ENCODE data around the gene MPRIP. TPM values are rescaled to one million over a fixed set of nuclear protein-coding genes. Genes with fewer than 3 reads are reported as not detected.
A peak's percentile ranks its signal among the peaks of the same experiment; 100 is the strongest.
"Not testable (repeated sequence)": the region's sequence is repeated elsewhere in the genome, so short reads cannot be mapped to it uniquely, and the experiment has no call there.

Gene MPRIP
- polyA plus RNA-seq, 1 donor (not counting 4 experiments of a cell fraction or from before 2014, with no cell fraction given): 113 TPM

- H3K9me1 ChIP-seq (ENCODE audit: control insufficient read depth, extremely low read depth, insufficient read depth, low read length); FAIRE-seq; H4K20me1 ChIP-seq (ENCODE audit: control insufficient read depth, extremely low read depth, insufficient read depth, low read length); H3K27me3 ChIP-seq (ENCODE audit: control insufficient read depth, extremely low read depth, insufficient read depth, low read length); DNase-seq (ENCODE audit: low read depth, low spot score); H3K9me3 ChIP-seq (ENCODE audit: control insufficient read depth, low read depth, low read length); dilution Hi-C loops (cut with MboI; ENCODE audit: extremely low pct_ligation_motif_present, low sequenced_read_pairs); H2AFZ ChIP-seq (ENCODE audit: control insufficient read depth, low read length); H3K4me3 ChIP-seq (ENCODE audit: control insufficient read depth in 2 of 3, extremely low read depth in 1 of 3, insufficient read depth in 2 of 3, low read depth in 1 of 3, low read length in 3 of 3); H3K36me3 ChIP-seq (ENCODE audit: control insufficient read depth in 2 of 2, extremely low read depth in 1 of 2, insufficient read depth in 2 of 2, low read length in 2 of 2); H3K79me2 ChIP-seq (ENCODE audit: control insufficient read depth, insufficient read depth, low read length): not testable (repeated sequence)
- peak in 1 of 3 experiments; percentile 17 for TF ChIP-seq CTCF (optimal IDR thresholded peaks at IDR 0.05 in 1 of 3, IDR thresholded peaks at IDR 0.05 in 1 of 3, conservative IDR thresholded peaks at IDR 0.05 in 1 of 3; ENCODE audit: extremely low read depth in 1 of 3, insufficient read depth in 2 of 3, low read length in 3 of 3)
- Histone ChIP-seq H3K9ac (ENCODE audit: control insufficient read depth, extremely low read depth, insufficient read depth, low read length) (peak overlapping the region; percentile 47), H3K4me1 (ENCODE audit: control insufficient read depth, extremely low read depth, insufficient read depth, low read length) (peaks cover 36% of the 10 kb centered on the region), H3K4me2 (ENCODE audit: control insufficient read depth, extremely low read depth, insufficient read depth, low read depth, low read length) (peak overlapping the region; percentile 51), H3K27ac (ENCODE audit: control insufficient read depth, insufficient read depth, low read length) (peak overlapping the region; percentile 72)
Measured at GRCh38 chr17:17013828-17014747, 28.2 kb upstream of the MPRIP start.

GRCh38 chr17:17014748-17015124 lies 27.5 kb upstream of the MPRIP start:
- DNase-seq (ENCODE audit: low read depth, low spot score) (peak; percentile 86), FAIRE-seq (peak; percentile 46)
- Histone ChIP-seq H3K27ac (ENCODE audit: control insufficient read depth, insufficient read depth, low read length) (peak overlapping the region; percentile 72), H3K4me1 (ENCODE audit: control insufficient read depth, extremely low read depth, insufficient read depth, low read length) (peaks cover 38% of the 10 kb centered on the region), H3K9ac (ENCODE audit: control insufficient read depth, extremely low read depth, insufficient read depth, low read length) (peak overlapping the region; percentile 52), H3K4me2 (ENCODE audit: control insufficient read depth, extremely low read depth, insufficient read depth, low read depth, low read length) (peak overlapping the region; percentile 69)
- H4K20me1 ChIP-seq (ENCODE audit: control insufficient read depth, extremely low read depth, insufficient read depth, low read length); H3K9me3 ChIP-seq (ENCODE audit: control insufficient read depth, low read depth, low read length); H2AFZ ChIP-seq (ENCODE audit: control insufficient read depth, low read length); H3K79me2 ChIP-seq (ENCODE audit: control insufficient read depth, insufficient read depth, low read length); dilution Hi-C loops (cut with MboI; ENCODE audit: extremely low pct_ligation_motif_present, low sequenced_read_pairs); H3K4me3 ChIP-seq (ENCODE audit: control insufficient read depth in 2 of 3, extremely low read depth in 1 of 3, insufficient read depth in 2 of 3, low read depth in 1 of 3, low read length in 3 of 3); H3K27me3 ChIP-seq (ENCODE audit: control insufficient read depth, extremely low read depth, insufficient read depth, low read length); H3K36me3 ChIP-seq (ENCODE audit: control insufficient read depth in 2 of 2, extremely low read depth in 1 of 2, insufficient read depth in 2 of 2, low read length in 2 of 2); H3K9me1 ChIP-seq (ENCODE audit: control insufficient read depth, extremely low read depth, insufficient read depth, low read length): not testable (repeated sequence)

GRCh38 chr17:17015230-17015629 lies 27.0 kb upstream of the MPRIP start:
- peaks cover 43% of the 10 kb centered on the region for H3K4me1 ChIP-seq (ENCODE audit: control insufficient read depth, extremely low read depth, insufficient read depth, low read length)
- no peaks in the 10 kb centered on the region for H3K27me3 ChIP-seq (ENCODE audit: control insufficient read depth, extremely low read depth, insufficient read depth, low read length)
- no peaks in the 10 kb centered on the region for H3K9me1 ChIP-seq (ENCODE audit: control insufficient read depth, extremely low read depth, insufficient read depth, low read length)
- no peaks in the 10 kb centered on the region for H3K79me2 ChIP-seq (ENCODE audit: control insufficient read depth, insufficient read depth, low read length)
- peak overlapping the region; percentile 72 for H3K27ac ChIP-seq (ENCODE audit: control insufficient read depth, insufficient read depth, low read length)
- H2AFZ ChIP-seq (ENCODE audit: control insufficient read depth, low read length): no peak overlapping the region
- H3K9ac ChIP-seq (ENCODE audit: control insufficient read depth, extremely low read depth, insufficient read depth, low read length): peak overlapping the region; percentile 52
- no peaks in the 10 kb centered on the region for H3K36me3 ChIP-seq (ENCODE audit: control insufficient read depth in 2 of 2, extremely low read depth in 1 of 2, insufficient read depth in 2 of 2, low read length in 2 of 2)
- H3K4me2 ChIP-seq (ENCODE audit: control insufficient read depth, extremely low read depth, insufficient read depth, low read depth, low read length): peak overlapping the region; percentile 69
- DNase-seq (ENCODE audit: low read depth, low spot score) (no peak), FAIRE-seq (no peak)
- no peaks in the 10 kb centered on the region for H3K9me3 ChIP-seq (ENCODE audit: control insufficient read depth, low read depth, low read length)
- TF ChIP-seq EZH2 (IDR thresholded peaks at IDR 0.05; ENCODE audit: low read length) (no peak), CTCF (optimal IDR thresholded peaks at IDR 0.05 in 1 of 3, IDR thresholded peaks at IDR 0.05 in 1 of 3, conservative IDR thresholded peaks at IDR 0.05 in 1 of 3; ENCODE audit: extremely low read depth in 1 of 3, insufficient read depth in 2 of 3, low read length in 3 of 3) (no peak)
- H3K4me3 ChIP-seq (ENCODE audit: control insufficient read depth in 2 of 3, extremely low read depth in 1 of 3, insufficient read depth in 2 of 3, low read depth in 1 of 3, low read length in 3 of 3): no peak overlapping the region
- dilution Hi-C loops (cut with MboI; ENCODE audit: extremely low pct_ligation_motif_present, low sequenced_read_pairs): no loop called here
- H4K20me1 ChIP-seq (ENCODE audit: control insufficient read depth, extremely low read depth, insufficient read depth, low read length): no peaks in the 10 kb centered on the region
